GM06990 (cell line): ENCODE data around the gene RBM12.

ENCODE experiments used
- DNase-seq: peaks from one replicate; pipeline ENCODE4 v3.0.0-alpha.2; 2011; ENCODE audit not compliant: insufficient read length; ENCODE audit errors: extremely low read depth
- H3K27me3 ChIP-seq: replicated peaks from 2 replicates; pipeline ENCODE4 v1.6.0; 2011; ENCODE audit warnings: low read length; ENCODE audit not compliant: control insufficient read depth, insufficient read depth
- H3K36me3 ChIP-seq: 2 replicates; pipeline ENCODE4 v1.5.1; 2011; ENCODE audit warnings: low read length; ENCODE audit not compliant: control insufficient read depth, insufficient read depth
- H3K4me3 ChIP-seq: replicated peaks from 2 replicates; pipeline ENCODE4 v1.5.1; 2011; ENCODE audit warnings: low read depth, mild to moderate bottlenecking, control low read depth, low read length
- TF ChIP-seq, protein P1 (sequence below): IDR thresholded peaks from 2 replicates; pipeline ENCODE4 v1.5.1; 2011; ENCODE audit warnings: low read length, control low read depth, mild to moderate bottlenecking, inconsistent platforms; ENCODE audit not compliant: insufficient read depth, poor library complexity, severe bottlenecking

RBM12 gene

DNA sequence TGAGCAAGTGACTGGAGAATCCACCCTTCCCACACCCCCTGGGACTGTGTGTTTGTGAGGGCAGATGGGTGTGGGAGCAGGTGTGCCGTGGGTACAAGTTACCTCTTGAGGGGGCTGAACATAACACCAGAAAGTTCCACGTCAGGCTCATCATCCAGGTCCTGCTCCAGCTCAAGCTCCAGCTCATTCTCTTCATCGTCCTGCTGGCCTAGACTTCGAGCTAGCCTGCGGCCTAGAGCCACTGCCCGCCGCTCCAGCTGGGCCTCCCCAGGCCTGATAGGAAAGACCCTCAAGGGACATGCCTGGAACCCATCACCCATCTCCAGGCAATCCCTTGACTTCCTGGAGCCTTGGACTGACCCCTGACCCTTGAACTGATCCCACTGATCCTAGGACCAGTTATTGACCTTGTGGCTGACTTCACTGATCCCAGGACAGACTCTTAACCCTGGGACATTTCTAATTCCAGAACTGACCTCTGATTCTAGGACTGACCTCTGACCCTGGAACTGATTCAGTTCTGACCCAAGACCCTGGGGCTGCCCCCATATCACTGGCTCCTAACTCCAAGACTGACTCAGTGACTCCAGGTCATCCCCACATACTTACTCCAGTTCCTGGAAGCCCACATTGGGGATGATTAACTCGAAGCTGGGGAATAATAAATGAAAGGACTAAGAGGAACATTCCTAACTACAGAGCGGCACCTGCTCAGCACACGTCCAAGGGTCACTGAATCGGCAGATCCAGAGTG is 60.8 kb downstream of the RBM12 start:
- no peak for DNase-seq
- H3K4me3 ChIP-seq, result no peak overlapping the region
- TF ChIP-seq, protein P1, sequence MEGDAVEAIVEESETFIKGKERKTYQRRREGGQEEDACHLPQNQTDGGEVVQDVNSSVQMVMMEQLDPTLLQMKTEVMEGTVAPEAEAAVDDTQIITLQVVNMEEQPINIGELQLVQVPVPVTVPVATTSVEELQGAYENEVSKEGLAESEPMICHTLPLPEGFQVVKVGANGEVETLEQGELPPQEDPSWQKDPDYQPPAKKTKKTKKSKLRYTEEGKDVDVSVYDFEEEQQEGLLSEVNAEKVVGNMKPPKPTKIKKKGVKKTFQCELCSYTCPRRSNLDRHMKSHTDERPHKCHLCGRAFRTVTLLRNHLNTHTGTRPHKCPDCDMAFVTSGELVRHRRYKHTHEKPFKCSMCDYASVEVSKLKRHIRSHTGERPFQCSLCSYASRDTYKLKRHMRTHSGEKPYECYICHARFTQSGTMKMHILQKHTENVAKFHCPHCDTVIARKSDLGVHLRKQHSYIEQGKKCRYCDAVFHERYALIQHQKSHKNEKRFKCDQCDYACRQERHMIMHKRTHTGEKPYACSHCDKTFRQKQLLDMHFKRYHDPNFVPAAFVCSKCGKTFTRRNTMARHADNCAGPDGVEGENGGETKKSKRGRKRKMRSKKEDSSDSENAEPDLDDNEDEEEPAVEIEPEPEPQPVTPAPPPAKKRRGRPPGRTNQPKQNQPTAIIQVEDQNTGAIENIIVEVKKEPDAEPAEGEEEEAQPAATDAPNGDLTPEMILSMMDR, result no peak
- peaks cover 1% of the 10 kb centered on the region for H3K27me3 ChIP-seq
- H3K36me3 ChIP-seq, result no peaks in the 10 kb centered on the region

- Histone ChIP-seq H3K36me3 (no peaks in the 10 kb centered on the region), H3K27me3 (peaks cover 1% of the 10 kb centered on the region), H3K4me3 (no peak overlapping the region)
- TF ChIP-seq, protein P1, result no peak
- no peak for DNase-seq
Measured at GRCh38 chr20:35602851-35603495, 61.7 kb downstream of the RBM12 start.

DNA sequence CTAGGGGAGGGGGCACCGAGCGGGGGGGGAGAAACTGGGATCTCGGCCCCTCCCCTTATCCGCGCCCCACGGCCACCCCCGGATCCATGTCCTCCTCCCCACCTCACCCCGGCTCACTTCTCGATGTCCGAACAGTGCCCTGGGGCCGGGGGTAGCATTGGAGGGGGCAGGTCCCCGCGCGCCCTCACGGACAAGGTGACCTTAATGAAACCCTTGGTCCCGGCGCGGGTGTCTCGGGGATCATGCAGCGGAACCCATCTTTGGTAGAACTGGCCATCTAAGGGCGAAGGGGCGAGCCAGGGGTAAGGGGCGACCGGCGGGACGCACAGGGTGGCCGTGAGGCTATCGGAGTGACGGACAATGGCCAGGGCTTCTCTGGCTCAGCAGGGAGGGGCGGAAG is 62.7 kb downstream of the RBM12 start:
- Histone ChIP-seq H3K4me3 (no peak overlapping the region), H3K27me3 (peaks cover 1% of the 10 kb centered on the region), H3K36me3 (no peaks in the 10 kb centered on the region)
- TF ChIP-seq, protein P1, result no peak
- DNase-seq, result no peak

- H3K36me3 ChIP-seq, result no peaks in the 10 kb centered on the region
- H3K4me3 ChIP-seq, result peak overlapping the region; percentile 19
- H3K27me3 ChIP-seq, result peaks cover 1% of the 10 kb centered on the region
- DNase-seq, result peak; percentile 83
- TF ChIP-seq, protein P1, result peak; percentile 58
Measured at GRCh38 chr20:35600993-35601973, 63.4 kb downstream of the RBM12 start.

DNA sequence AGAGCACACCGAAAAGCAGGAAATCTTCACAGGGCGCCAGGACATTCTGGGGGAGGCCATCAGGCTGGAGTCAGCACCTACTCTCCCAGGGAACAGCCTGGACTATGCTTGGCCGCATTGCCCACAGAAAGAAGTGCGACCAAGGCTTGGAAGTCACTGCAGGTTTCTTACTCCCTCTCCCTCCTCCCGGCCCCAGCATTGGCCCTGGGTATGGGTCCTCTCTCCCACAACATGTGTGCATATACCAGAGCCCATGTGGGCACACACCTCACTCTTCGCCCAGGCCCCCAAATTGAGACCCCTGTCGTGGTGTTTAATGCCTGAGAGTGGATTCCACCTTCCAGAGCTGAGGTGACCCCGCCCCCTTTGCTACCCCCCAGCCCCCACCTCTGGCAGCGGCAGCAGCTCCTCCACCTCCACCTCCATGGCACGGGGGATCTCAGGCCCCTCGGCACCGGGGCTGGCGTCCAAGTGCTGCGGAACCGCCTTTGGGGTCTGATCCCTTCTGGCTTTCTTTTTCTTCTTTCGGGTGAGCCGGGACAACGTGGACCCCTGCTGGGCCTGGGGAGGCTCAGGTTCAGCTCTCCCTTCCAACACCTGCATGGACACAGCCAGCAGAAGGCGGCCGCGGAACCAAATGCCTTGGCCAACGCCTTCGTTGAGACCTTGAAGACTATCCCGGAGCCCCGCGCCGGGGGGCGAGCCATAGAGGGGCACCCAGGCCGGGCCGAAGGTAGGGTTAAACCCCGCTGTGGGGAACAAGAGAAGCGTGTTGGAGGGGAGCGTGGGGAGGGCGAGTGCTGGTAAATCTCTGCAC is 64.3 kb downstream of the RBM12 start:
- TF ChIP-seq, protein P1, result no peak
- Histone ChIP-seq H3K27me3 (peaks cover 1% of the 10 kb centered on the region), H3K4me3 (no peak overlapping the region), H3K36me3 (no peaks in the 10 kb centered on the region)
- no peak for DNase-seq
